ENCODE data around the gene PGAP3. TPM values are rescaled to one million over a fixed set of nuclear protein-coding genes. Genes with fewer than 3 reads are reported as not detected.

PGAP3 gene
- total RNA-seq, 1 donor from 2014 or later, result 36.8 TPM

GRCh38 chr17:39709998-39710964, 22.4 kb upstream of the PGAP3 start:
- TF ChIP-seq CTCF (IDR thresholded peaks at IDR 0.05; ENCODE audit: unreplicated experiment), result no peak
- H3K27ac Mint-ChIP-seq, result no peak overlapping the region
- H3K27me3 Mint-ChIP-seq (ENCODE audit: low read depth), result no peaks in the 10 kb centered on the region
- H3K4me3 Mint-ChIP-seq, result no peak overlapping the region
- peaks cover 22% of the 10 kb centered on the region for H3K36me3 Mint-ChIP-seq
- DNase-seq (ENCODE audit: low spot score in 2 of 2, unreplicated experiment in 2 of 2), result no peak
- H3K9me3 Mint-ChIP-seq, result no peaks in the 10 kb centered on the region
- H3K4me1 Mint-ChIP-seq, result peaks cover 12% of the 10 kb centered on the region

DNA sequence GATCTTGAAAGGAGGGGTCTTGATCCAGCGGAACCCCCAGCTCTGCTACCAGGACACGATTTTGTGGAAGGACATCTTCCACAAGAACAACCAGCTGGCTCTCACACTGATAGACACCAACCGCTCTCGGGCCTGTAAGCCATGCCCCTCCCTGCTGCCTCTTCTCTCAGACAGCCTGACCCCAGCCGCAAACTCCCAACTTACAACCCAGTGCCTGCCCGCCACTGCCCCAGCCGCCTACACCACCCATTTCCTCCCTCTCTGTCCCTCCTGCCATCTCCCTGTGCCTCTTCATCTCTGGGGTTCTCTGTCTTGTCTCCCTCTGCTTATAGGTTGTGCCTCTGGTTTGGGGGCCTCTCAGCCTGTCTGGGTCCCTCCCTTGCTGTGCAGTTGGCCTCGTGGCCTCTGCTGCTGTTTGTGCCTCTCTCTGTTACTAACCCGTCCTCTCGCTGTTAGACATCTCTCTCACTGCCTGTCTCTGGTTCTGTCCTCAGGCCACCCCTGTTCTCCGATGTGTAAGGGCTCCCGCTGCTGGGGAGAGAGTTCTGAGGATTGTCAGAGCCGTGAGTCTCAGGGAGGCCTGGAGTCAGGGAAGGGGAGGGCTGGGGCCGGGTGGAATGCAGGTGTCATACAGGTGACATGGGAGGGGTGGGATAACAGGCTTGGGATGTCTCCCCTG, 21.6 kb upstream of the PGAP3 start:
- Mint-ChIP-seq H3K9me3 (no peaks in the 10 kb centered on the region), H3K27me3 (ENCODE audit: low read depth) (no peaks in the 10 kb centered on the region), H3K4me3 (no peak overlapping the region), H3K4me1 (peaks cover 20% of the 10 kb centered on the region), H3K27ac (no peak overlapping the region), H3K36me3 (peaks cover 22% of the 10 kb centered on the region)
- no peak for DNase-seq (ENCODE audit: low spot score in 2 of 2, unreplicated experiment in 2 of 2)
- TF ChIP-seq CTCF (IDR thresholded peaks at IDR 0.05; ENCODE audit: unreplicated experiment), result no peak

- Mint-ChIP-seq H3K4me1 (peaks cover 32% of the 10 kb centered on the region), H3K36me3 (peaks cover 14% of the 10 kb centered on the region), H3K27me3 (ENCODE audit: low read depth) (no peaks in the 10 kb centered on the region), H3K27ac (no peak overlapping the region), H3K9me3 (no peaks in the 10 kb centered on the region), H3K4me3 (no peak overlapping the region)
- TF ChIP-seq CTCF (IDR thresholded peaks at IDR 0.05; ENCODE audit: unreplicated experiment), result no peak
- no peak for DNase-seq (ENCODE audit: low spot score in 2 of 2, unreplicated experiment in 2 of 2)
These were observed 19.1 kb upstream of the PGAP3 start for GRCh38 chr17:39706921-39707337.

DNA sequence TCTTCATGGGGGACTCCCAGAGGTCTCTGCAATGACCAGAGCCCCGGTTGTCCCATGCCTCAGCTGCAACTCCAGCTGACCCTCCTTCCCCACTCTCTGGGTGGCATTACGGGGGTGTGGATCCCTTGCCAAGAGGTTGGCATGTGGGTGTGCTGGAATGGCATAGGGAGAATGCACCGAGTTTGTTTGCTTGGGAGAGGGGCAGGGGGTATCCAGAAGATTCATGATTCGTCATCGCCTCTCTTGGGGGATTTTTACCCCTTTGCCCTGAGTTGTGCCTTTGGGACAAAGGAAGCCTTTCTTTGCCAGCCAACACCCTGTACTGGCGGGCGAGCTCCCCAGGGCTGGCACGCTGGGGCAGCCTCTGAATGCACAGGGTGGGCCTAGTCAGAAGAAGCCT, 18.5 kb upstream of the PGAP3 start:
- Mint-ChIP-seq H3K27me3 (ENCODE audit: low read depth) (no peaks in the 10 kb centered on the region), H3K4me1 (peaks cover 37% of the 10 kb centered on the region), H3K4me3 (no peak overlapping the region), H3K9me3 (no peaks in the 10 kb centered on the region), H3K27ac (no peak overlapping the region), H3K36me3 (peaks cover 14% of the 10 kb centered on the region)
- no peak for TF ChIP-seq CTCF (IDR thresholded peaks at IDR 0.05; ENCODE audit: unreplicated experiment)
- no peak for DNase-seq (ENCODE audit: low spot score in 2 of 2, unreplicated experiment in 2 of 2)

- no peaks in the 10 kb centered on the region for H3K9me3 Mint-ChIP-seq
- H3K36me3 Mint-ChIP-seq, result peaks cover 14% of the 10 kb centered on the region
- H3K27ac Mint-ChIP-seq, result peak overlapping the region; percentile 43
- H3K27me3 Mint-ChIP-seq (ENCODE audit: low read depth), result no peaks in the 10 kb centered on the region
- no peak overlapping the region for H3K4me3 Mint-ChIP-seq
- no peak for TF ChIP-seq CTCF (IDR thresholded peaks at IDR 0.05; ENCODE audit: unreplicated experiment)
- no peak for DNase-seq (ENCODE audit: low spot score in 2 of 2, unreplicated experiment in 2 of 2)
- peaks cover 42% of the 10 kb centered on the region for H3K4me1 Mint-ChIP-seq
These were observed 18.0 kb upstream of the PGAP3 start for GRCh38 chr17:39705786-39706348.

All from mesothelial cell of epicardium (in vitro differentiated cells).